Activated naive CD4-positive, alpha-beta T cell treated with anti-CD3 and anti-CD28 coated beads, Interleukin-2, amount 10 ng/mL, durations not matched to agents 7 days and 5 days (primary cell): ENCODE data around the gene FADS2.

ENCODE experiments used
- CTCF ChIA-PET: fragments of 350-600 bp; sonication (Branson Sonifier 250); formaldehyde crosslinking; loops from one replicate; lab custom pipeline; 2021; ENCODE audit warnings: antibody characterized with exemption; lab: Charles Lee
- DNase-seq: peaks from one replicate; pipeline ENCODE4 v3.0.0-alpha.2; 2020
- H3K27ac Mint-ChIP-seq: one replicate; pipeline ENCODE4 v1.8.0; 2021; ENCODE audit warnings: mild to moderate bottlenecking, moderate library complexity, mixed read lengths
- H3K27me3 Mint-ChIP-seq: one replicate; pipeline ENCODE4 v1.8.0; 2021; ENCODE audit warnings: mild to moderate bottlenecking, mixed read lengths
- H3K36me3 Mint-ChIP-seq: one replicate; pipeline ENCODE4 v1.8.0; 2021; ENCODE audit warnings: mixed read lengths
- H3K4me1 Mint-ChIP-seq: one replicate; pipeline ENCODE4 v1.8.0; 2021; ENCODE audit warnings: mixed read lengths
- H3K4me3 Mint-ChIP-seq: one replicate; pipeline ENCODE4 v1.8.0; 2021; ENCODE audit warnings: mild to moderate bottlenecking, moderate library complexity, mixed read lengths
- H3K9me3 Mint-ChIP-seq: one replicate; pipeline ENCODE4 v1.8.0; 2021; ENCODE audit warnings: mixed read lengths

FADS2 gene

GRCh38 chr11:61891331-61892084, 63.4 kb downstream of the FADS2 start, which contains the start of gene FADS3:
TSS of gene FADS3 (minus strand) at chr11:61891545. CDS start at chr11:61891381, 164 bp downstream.
- no peaks in the 10 kb centered on the region for H3K36me3 Mint-ChIP-seq
- peaks cover 54% of the 10 kb centered on the region for H3K27me3 Mint-ChIP-seq
- H3K9me3 Mint-ChIP-seq, result no peaks in the 10 kb centered on the region
- H3K27ac Mint-ChIP-seq, result no peak within 1 kb of the TSS
- CTCF ChIA-PET, result interaction anchor here (0.8 to 2.0 kb wide), 3 partner anchors 94 to 190 kb away, joined by 3 to 11 read pairs (median 3); no protein-coding TSS in a partner anchor
- H3K4me1 Mint-ChIP-seq, result peaks cover 3% of the 10 kb centered on the region
- peak within 1 kb of the TSS; percentile 81 for H3K4me3 Mint-ChIP-seq
- DNase-seq, result peak; percentile 81

DNA sequence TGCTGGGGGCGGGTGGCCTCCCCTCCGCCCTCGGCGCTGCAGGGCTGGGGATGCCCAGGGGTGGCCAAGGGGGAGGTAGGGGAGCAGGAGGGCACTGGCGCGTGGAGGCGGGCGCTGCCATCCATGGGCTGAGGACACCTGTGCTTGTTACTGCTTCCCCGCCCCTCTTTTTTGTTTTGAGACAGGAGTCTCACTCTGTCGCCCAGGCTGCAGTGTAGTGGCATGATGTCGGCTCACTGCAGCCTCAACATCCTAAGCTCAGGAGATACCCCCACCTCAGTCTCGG, 63.9 kb downstream of the FADS2 start:
- DNase-seq, result no peak
- H3K4me1 Mint-ChIP-seq, result peaks cover 3% of the 10 kb centered on the region
- no peak overlapping the region for H3K27ac Mint-ChIP-seq
- CTCF ChIA-PET, result interaction anchor here (1.1 to 2.0 kb wide), 2 partner anchors 94 to 190 kb away, joined by 3 to 11 read pairs; no protein-coding TSS in a partner anchor
- peak overlapping the region; percentile 61 for H3K4me3 Mint-ChIP-seq
- peaks cover 54% of the 10 kb centered on the region for H3K27me3 Mint-ChIP-seq
- no peaks in the 10 kb centered on the region for H3K36me3 Mint-ChIP-seq
- no peaks in the 10 kb centered on the region for H3K9me3 Mint-ChIP-seq

- Mint-ChIP-seq H3K4me3 (no peak overlapping the region), H3K27ac (no peak overlapping the region), H3K4me1 (peaks cover 4% of the 10 kb centered on the region), H3K9me3 (no peaks in the 10 kb centered on the region), H3K36me3 (no peaks in the 10 kb centered on the region), H3K27me3 (peaks cover 48% of the 10 kb centered on the region)
- no peak for DNase-seq
- CTCF ChIA-PET, result no interaction called here
These were observed 65.9 kb downstream of the FADS2 start for GRCh38 chr11:61893981-61894380.

DNA sequence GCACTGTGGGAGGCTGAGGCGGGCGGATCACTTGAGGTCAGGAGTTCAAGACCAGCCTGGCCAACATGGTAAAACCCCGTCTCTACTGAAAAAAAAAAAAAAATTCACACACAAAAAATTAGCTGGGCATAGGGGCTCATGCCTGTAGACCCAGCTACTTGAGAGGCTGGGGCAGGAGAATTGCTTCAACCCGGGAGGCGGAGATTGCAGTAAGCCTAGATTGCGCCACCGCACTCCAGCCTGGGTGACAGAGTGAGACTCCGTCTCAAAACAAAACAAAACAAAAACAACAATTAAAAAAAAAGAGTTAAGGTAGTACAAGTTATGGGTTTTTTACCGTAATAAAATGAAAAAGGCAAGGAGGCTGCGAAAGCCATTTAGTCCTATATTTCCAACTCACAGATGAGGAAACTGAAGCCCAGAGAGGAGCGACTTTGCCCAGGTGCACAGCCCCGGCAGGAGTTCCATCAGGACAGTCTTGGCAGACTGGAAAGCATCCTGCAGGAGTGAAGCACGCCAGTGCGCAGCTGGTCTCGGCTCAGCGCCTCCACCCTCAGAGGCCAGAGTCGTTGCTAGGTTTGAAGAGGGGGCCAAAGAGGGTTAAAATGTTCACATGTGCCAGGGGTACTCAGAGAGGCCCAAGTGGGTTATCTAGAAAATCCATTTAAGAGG, 67.1 kb downstream of the FADS2 start:
- peaks cover 9% of the 10 kb centered on the region for H3K4me1 Mint-ChIP-seq
- H3K27me3 Mint-ChIP-seq, result peaks cover 39% of the 10 kb centered on the region
- no peak overlapping the region for H3K27ac Mint-ChIP-seq
- CTCF ChIA-PET, result interaction anchor here (6.3 to 10.4 kb wide), 3 partner anchors 53 to 213 kb away, joined by 116 to 261 read pairs (median 176); partner anchors contain the start of gene BEST1
- no peaks in the 10 kb centered on the region for H3K36me3 Mint-ChIP-seq
- no peak overlapping the region for H3K4me3 Mint-ChIP-seq
- DNase-seq, result no peak
- H3K9me3 Mint-ChIP-seq, result no peaks in the 10 kb centered on the region

GRCh38 chr11:61895718-61896059, 67.6 kb downstream of the FADS2 start:
- DNase-seq, result no peak
- H3K4me1 Mint-ChIP-seq, result peaks cover 9% of the 10 kb centered on the region
- H3K27me3 Mint-ChIP-seq, result peaks cover 34% of the 10 kb centered on the region
- H3K27ac Mint-ChIP-seq, result no peak overlapping the region
- H3K36me3 Mint-ChIP-seq, result no peaks in the 10 kb centered on the region
- no peak overlapping the region for H3K4me3 Mint-ChIP-seq
- CTCF ChIA-PET, result interaction anchor here (0.7 to 10.4 kb wide), 5 partner anchors 17 to 213 kb away, joined by 3 to 261 read pairs (median 116); partner anchors contain the start of gene BEST1
- H3K9me3 Mint-ChIP-seq, result no peaks in the 10 kb centered on the region

DNA sequence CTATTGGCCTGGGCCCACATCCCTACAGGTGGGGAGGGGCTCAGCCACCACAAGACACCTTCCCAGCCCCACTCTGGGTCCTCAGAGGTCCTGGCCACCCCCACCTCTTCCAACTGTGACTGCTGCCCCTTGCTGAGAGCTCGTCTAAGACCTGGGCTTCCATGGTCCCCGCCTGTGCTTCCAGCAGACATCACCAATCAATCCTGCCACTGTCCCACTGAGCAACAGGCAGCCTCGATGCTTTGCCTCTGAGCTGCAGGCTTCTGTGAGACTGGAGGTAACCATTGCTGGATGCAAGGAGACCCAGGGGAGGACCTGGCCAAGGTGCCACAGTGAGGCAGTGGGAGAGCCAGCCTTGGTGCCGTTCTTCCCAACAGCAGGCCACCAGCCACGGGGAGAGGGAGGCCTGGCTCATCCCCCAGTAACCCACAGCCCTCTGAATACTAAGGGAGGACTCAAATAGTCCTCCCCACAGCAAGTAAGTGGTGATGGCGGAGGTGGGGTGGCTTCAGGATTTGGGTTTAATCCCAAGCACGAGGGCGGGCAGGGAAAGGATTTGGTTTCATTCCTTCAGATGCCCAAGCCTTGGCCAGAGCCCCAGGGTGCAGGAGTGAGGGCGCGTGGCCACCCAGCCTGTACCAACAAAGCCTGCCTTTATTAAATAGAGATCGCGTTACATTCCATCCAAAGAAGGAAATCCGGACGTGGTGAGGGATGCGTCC, 68.7 kb downstream of the FADS2 start:
- Mint-ChIP-seq H3K36me3 (no peaks in the 10 kb centered on the region), H3K4me3 (no peak overlapping the region), H3K9me3 (no peaks in the 10 kb centered on the region), H3K4me1 (peaks cover 6% of the 10 kb centered on the region), H3K27ac (no peak overlapping the region), H3K27me3 (peaks cover 30% of the 10 kb centered on the region)
- CTCF ChIA-PET, result interaction anchor here (0.7 to 10.4 kb wide), 16 partner anchors 9 to 415 kb away, joined by 3 to 261 read pairs (median 4); partner anchors contain the start of gene BEST1
- DNase-seq, result no peak

GRCh38 chr11:61897387-61898246, 69.5 kb downstream of the FADS2 start:
- DNase-seq, result peak; percentile 85
- H3K36me3 Mint-ChIP-seq, result no peaks in the 10 kb centered on the region
- no peak overlapping the region for H3K27ac Mint-ChIP-seq
- H3K4me3 Mint-ChIP-seq, result no peak overlapping the region
- no peaks in the 10 kb centered on the region for H3K9me3 Mint-ChIP-seq
- peaks cover 6% of the 10 kb centered on the region for H3K4me1 Mint-ChIP-seq
- CTCF ChIA-PET, result interaction anchor here (0.7 to 10.4 kb wide), 33 partner anchors 9 to 414 kb away, joined by 3 to 261 read pairs (median 4); partner anchors contain the start of genes BEST1 and RAB3IL1
- H3K27me3 Mint-ChIP-seq, result peaks cover 22% of the 10 kb centered on the region

- Mint-ChIP-seq H3K4me3 (no peak overlapping the region), H3K27me3 (peaks cover 16% of the 10 kb centered on the region), H3K27ac (no peak overlapping the region), H3K4me1 (peaks cover 6% of the 10 kb centered on the region), H3K9me3 (no peaks in the 10 kb centered on the region), H3K36me3 (no peaks in the 10 kb centered on the region)
- CTCF ChIA-PET, result interaction anchor here (0.7 to 10.4 kb wide), 32 partner anchors 10 to 413 kb away, joined by 3 to 261 read pairs (median 4); partner anchors contain the start of genes BEST1 and RAB3IL1
- DNase-seq, result no peak
These were observed 70.1 kb downstream of the FADS2 start for GRCh38 chr11:61898247-61898582.

DNA sequence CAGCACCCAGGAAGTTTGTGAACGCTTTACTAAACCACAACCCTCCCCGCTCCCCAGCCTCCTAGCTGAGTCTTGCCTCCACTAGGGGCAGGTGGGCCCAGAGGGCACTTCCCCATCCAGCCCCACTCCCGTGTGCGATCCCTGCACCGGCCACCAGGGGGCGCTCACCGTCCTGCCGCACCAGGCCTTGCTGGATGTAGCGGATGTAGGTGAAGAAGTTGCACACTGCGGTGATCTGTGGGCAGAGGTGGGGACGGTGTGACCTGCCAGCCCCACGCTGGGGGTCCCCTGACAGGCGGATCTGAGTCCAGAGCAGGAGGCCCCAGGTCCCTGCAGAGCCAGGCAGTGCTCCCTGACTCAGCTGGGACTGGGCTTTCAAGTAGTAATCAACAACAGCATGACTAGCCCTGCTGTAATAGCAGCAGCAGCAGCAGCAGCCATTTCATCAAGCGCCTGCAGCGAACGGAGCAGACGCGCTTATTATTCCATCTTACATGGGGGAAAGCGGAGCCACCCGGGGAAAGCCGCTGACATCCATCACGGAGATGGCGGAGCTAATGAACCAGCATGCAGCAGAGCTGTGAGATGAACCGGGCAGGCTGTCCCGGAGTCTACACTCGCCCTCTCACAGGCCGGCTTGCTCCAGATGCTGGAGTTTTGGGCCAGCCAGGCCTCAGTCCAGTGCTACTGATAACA, 71.2 kb downstream of the FADS2 start:
- H3K27ac Mint-ChIP-seq, result peak overlapping the region; percentile 19
- CTCF ChIA-PET, result interaction anchor here (0.7 to 10.4 kb wide), 33 partner anchors 9 to 224 kb away, joined by 3 to 261 read pairs (median 4); partner anchors contain the start of gene BEST1
- no peaks in the 10 kb centered on the region for H3K9me3 Mint-ChIP-seq
- peaks cover 16% of the 10 kb centered on the region for H3K27me3 Mint-ChIP-seq
- DNase-seq, result peak; percentile 94
- peaks cover 6% of the 10 kb centered on the region for H3K4me1 Mint-ChIP-seq
- no peaks in the 10 kb centered on the region for H3K36me3 Mint-ChIP-seq
- no peak overlapping the region for H3K4me3 Mint-ChIP-seq

- Mint-ChIP-seq H3K27me3 (peaks cover 18% of the 10 kb centered on the region), H3K9me3 (no peaks in the 10 kb centered on the region), H3K4me3 (no peak overlapping the region), H3K27ac (no peak overlapping the region), H3K36me3 (no peaks in the 10 kb centered on the region), H3K4me1 (peaks cover 6% of the 10 kb centered on the region)
- no peak for DNase-seq
- CTCF ChIA-PET, result interaction anchor here (1.0 to 10.4 kb wide), 8 partner anchors 8 to 208 kb away, joined by 3 to 261 read pairs (median 6); partner anchors contain the start of gene BEST1
These were observed 72.2 kb downstream of the FADS2 start for GRCh38 chr11:61900251-61900650.

DNA sequence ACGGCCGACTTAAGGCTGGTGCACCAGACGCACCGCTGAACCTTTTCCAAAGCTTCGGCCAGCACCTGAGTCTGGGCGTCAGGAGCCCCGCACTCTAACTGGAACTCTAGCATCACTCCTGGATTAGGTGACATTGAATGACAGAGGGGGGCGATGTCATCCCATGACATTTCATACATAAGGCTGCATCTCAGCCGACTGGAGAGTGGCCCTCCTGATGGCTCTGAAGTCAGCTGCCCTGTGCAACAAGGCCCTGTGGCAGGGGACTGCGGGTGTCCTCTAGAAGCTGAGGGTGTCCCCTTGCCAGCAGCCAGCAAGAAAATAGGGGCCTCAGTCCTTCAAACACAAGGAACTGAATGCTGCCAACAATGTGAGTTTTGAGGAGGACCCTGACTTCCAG, 73.3 kb downstream of the FADS2 start:
- Mint-ChIP-seq H3K27me3 (peaks cover 12% of the 10 kb centered on the region), H3K27ac (no peak overlapping the region), H3K36me3 (no peaks in the 10 kb centered on the region), H3K9me3 (no peaks in the 10 kb centered on the region), H3K4me3 (no peak overlapping the region), H3K4me1 (peaks cover 6% of the 10 kb centered on the region)
- CTCF ChIA-PET, result interaction anchor here (1.1 to 10.4 kb wide), 4 partner anchors 47 to 206 kb away, joined by 3 to 261 read pairs (median 96); partner anchors contain the start of gene BEST1
- no peak for DNase-seq

DNA sequence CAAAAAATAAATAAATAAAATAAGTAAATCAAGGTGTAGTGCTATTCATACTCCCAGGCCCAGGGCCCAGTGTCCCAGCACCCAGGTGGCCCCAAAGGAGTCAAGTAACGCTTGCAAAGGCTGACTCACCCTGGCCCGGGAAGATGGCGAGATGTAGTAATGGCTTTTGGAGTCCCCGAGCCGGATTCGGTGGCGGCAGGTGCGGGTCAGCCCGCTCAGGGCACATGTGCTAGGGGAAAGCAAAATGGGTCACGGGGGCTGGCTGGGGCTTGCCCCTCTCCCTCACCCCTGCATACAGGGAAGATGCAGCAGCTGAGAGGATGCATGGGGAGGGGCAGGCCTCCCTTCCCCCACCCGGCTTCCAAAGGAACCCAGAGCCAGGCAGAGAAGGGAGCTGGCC, 74.2 kb downstream of the FADS2 start:
- CTCF ChIA-PET, result interaction anchor here (1.6 to 10.4 kb wide), 4 partner anchors 46 to 206 kb away, joined by 6 to 261 read pairs (median 96); partner anchors contain the start of gene BEST1
- DNase-seq, result no peak

More for the DNA sequence above, 74.2 kb downstream of the FADS2 start:
- Mint-ChIP-seq H3K27me3 (peaks cover 9% of the 10 kb centered on the region), H3K4me1 (peaks cover 6% of the 10 kb centered on the region), H3K27ac (no peak overlapping the region), H3K9me3 (no peaks in the 10 kb centered on the region), H3K36me3 (no peaks in the 10 kb centered on the region), H3K4me3 (no peak overlapping the region)
